KBM-7 (cell line): ENCODE results near the gene ACP2.

ENCODE experiments used
- DNase-seq: peaks from one replicate; pipeline ENCODE4 v3.0.0-alpha.2; 2015
- in situ Hi-C: fragments of 300-500 bp; cut with MboI; formaldehyde crosslinking; loops from 2 replicates; pipeline ENCODE4 v1.14.3; 2020; ENCODE audit warnings: low sequenced_read_pairs, low pct_unique_long_range_greater_than_20kb, mixed read lengths

ACP2 gene

GRCh38 chr11:47248304-47248663 is 330 bp downstream of the ACP2 start:
- in situ Hi-C loops: no loop called here
- DNase-seq: no peak

- no peak for DNase-seq
- in situ Hi-C loops: no loop called here
Observed at GRCh38 chr11:47247502-47247901, 1.1 kb downstream of the ACP2 start.

- in situ Hi-C loops: no loop called here
- DNase-seq: no peak
Observed at GRCh38 chr11:47245611-47246357, 2.8 kb downstream of the ACP2 start.

GRCh38 chr11:47244448-47245350 is 3.9 kb downstream of the ACP2 start:
- in situ Hi-C loops: no loop called here
- DNase-seq: no peak

- no peak for DNase-seq
- in situ Hi-C loops: no loop called here
Observed at GRCh38 chr11:47243454-47243853, 5.2 kb downstream of the ACP2 start.

- in situ Hi-C loops: no loop called here
- DNase-seq: no peak
Observed at GRCh38 chr11:47242596-47243192, 5.9 kb downstream of the ACP2 start.

GRCh38 chr11:47241841-47242301 is 6.7 kb downstream of the ACP2 start:
- DNase-seq: no peak
- in situ Hi-C loops: no loop called here

GRCh38 chr11:47239852-47240251 is 8.8 kb downstream of the ACP2 start:
- in situ Hi-C loops: no loop called here
- no peak for DNase-seq

- no peak for DNase-seq
- in situ Hi-C loops: no loop called here
Observed at GRCh38 chr11:47236482-47236881, 12.1 kb downstream of the ACP2 start.

GRCh38 chr11:47235163-47235562 is 13.5 kb downstream of the ACP2 start:
- in situ Hi-C loops: no loop called here
- no peak for DNase-seq

- in situ Hi-C loops: no loop called here
- no peak for DNase-seq
Observed at GRCh38 chr11:47234669-47235100, 13.9 kb downstream of the ACP2 start.

GRCh38 chr11:47233989-47234668 is 14.5 kb downstream of the ACP2 start:
- DNase-seq: peak; percentile 62
- in situ Hi-C loops: no loop called here

- in situ Hi-C loops: no loop called here
- no peak for DNase-seq
Observed at GRCh38 chr11:47233051-47233450, 15.6 kb downstream of the ACP2 start.

GRCh38 chr11:47229161-47229560 is 19.5 kb downstream of the ACP2 start:
- in situ Hi-C loops: no loop called here
- DNase-seq: no peak

GRCh38 chr11:47225552-47226400 is 22.8 kb downstream of the ACP2 start:
- in situ Hi-C loops: no loop called here
- DNase-seq: no peak

GRCh38 chr11:47222696-47223095 is 25.9 kb downstream of the ACP2 start:
- in situ Hi-C loops: no loop called here
- DNase-seq: no peak

GRCh38 chr11:47220401-47220821 is 28.2 kb downstream of the ACP2 start:
- no peak for DNase-seq
- in situ Hi-C loops: no loop called here

- DNase-seq: peak; percentile 75
- in situ Hi-C loops: no loop called here
Observed at GRCh38 chr11:47216121-47216798, 32.4 kb downstream of the ACP2 start.
